HepG2 (cell line): ENCODE measurements around the gene GRB2. TPM values are rescaled to one million over a fixed set of nuclear protein-coding genes. Genes with fewer than 3 reads are reported as not detected.

Experiments used
- ARID5B ChIP-seq: IDR thresholded peaks from 2 replicates; pipeline ENCODE4 v1.4.0; 2020; ENCODE audit warnings: mild to moderate bottlenecking, missing genetic modification reagents
- CCAR2 ChIP-seq: fragments of 200-400 bp; formaldehyde crosslinking; optimal IDR thresholded peaks from 2 replicates; pipeline ENCODE3; 2018; ENCODE audit warnings: low read depth, mild to moderate bottlenecking, low read length, moderate library complexity
- CCDC6 ChIP-seq: sonication (generic); formaldehyde crosslinking; IDR thresholded peaks from 2 replicates; pipeline ENCODE4 v1.8.1; 2022; ENCODE audit warnings: mild to moderate bottlenecking, missing genetic modification reagents, moderate library complexity
- GABPB1 ChIP-seq: IDR thresholded peaks from 2 replicates; pipeline ENCODE4 v1.6.1; 2016; ENCODE audit warnings: mild to moderate bottlenecking, missing genetic modification reagents, moderate library complexity, missing compliant biosample characterization
- MED13 ChIP-seq: sonication (generic); formaldehyde crosslinking; IDR thresholded peaks from 2 replicates; pipeline ENCODE4 v1.5.0; 2020; ENCODE audit warnings: missing genetic modification reagents
- PPARG ChIP-seq: conservative IDR thresholded peaks from 2 replicates; pipeline ENCODE4 v1.6.1; 2016; ENCODE audit warnings: missing biosample characterization, missing genetic modification reagents
- TOPORS ChIP-seq: sonication (generic); formaldehyde crosslinking; IDR thresholded peaks from 2 replicates; pipeline ENCODE4 v1.8.0; 2023; ENCODE audit warnings: mild to moderate bottlenecking, missing genetic modification reagents
- TRIM24 ChIP-seq: sonication (generic); formaldehyde crosslinking; IDR thresholded peaks from 2 replicates; pipeline ENCODE4 v1.8.0; 2022; ENCODE audit warnings: mild to moderate bottlenecking, missing genetic modification reagents
- ZBTB25 ChIP-seq: IDR thresholded peaks from 2 replicates; pipeline ENCODE4 v1.6.1; 2018; ENCODE audit warnings: missing genetic modification reagents
- ZNF337 ChIP-seq: sonication (generic); formaldehyde crosslinking; IDR thresholded peaks from 2 replicates; pipeline ENCODE4 v1.5.1; 2020; ENCODE audit warnings: missing genetic modification reagents, low read depth, mild to moderate bottlenecking, borderline replicate concordance
- ZNF460 ChIP-seq: sonication (generic); formaldehyde crosslinking; IDR thresholded peaks from 2 replicates; pipeline ENCODE4 v1.5.1; 2020; ENCODE audit warnings: missing genetic modification reagents, mild to moderate bottlenecking, borderline replicate concordance
- ZNF556 ChIP-seq: sonication (generic); formaldehyde crosslinking; IDR thresholded peaks from 2 replicates; pipeline ENCODE4 v1.4.0; 2020; ENCODE audit warnings: mild to moderate bottlenecking, missing genetic modification reagents, borderline replicate concordance
- ZNF674 ChIP-seq: sonication (generic); formaldehyde crosslinking; IDR thresholded peaks from 2 replicates; pipeline ENCODE4 v1.5.0; 2020; ENCODE audit warnings: low read depth, mild to moderate bottlenecking, missing genetic modification reagents
- ZNF777 ChIP-seq: sonication (generic); formaldehyde crosslinking; IDR thresholded peaks from 2 replicates; pipeline ENCODE4 v1.4.0; 2020; ENCODE audit warnings: missing genetic modification reagents
- polyA plus RNA-seq, 8 experiments: library from polyadenylated mRNA; depleted of rRNA in 3 of 8; stranded (reverse) in 7 of 8; unstranded in 1 of 8; fragments of >200 nt; fragmentation: Illumina TruSeq in 4 of 8; extraction: Trizol in 4 of 8; gene quantifications; 2 replicates each; pipeline versions ENCODE4 v1.2.1 to v1.2.3, GENCODE V29; 2011 to 2016; ENCODE audit warnings: low read depth in 4 of 8, missing spikeins in 1 of 8, mixed read lengths in 1 of 8; ENCODE audit not compliant: insufficient read depth in 1 of 8
- total RNA-seq, 5 experiments: library from RNA; depleted of rRNA; stranded (reverse); fragments of >200 nt; fragmentation: Illumina TruSeq; extraction: Trizol; gene quantifications; 2 replicates each; pipeline ENCODE4 v1.2.3, GENCODE V29; 2016; ENCODE audit warnings: low read depth in 1 of 5
- TF ChIP-seq, protein P1 (sequence below): sonication (generic); formaldehyde crosslinking; IDR thresholded peaks from 2 replicates; pipeline ENCODE4 v1.5.0; 2020; ENCODE audit warnings: missing genetic modification reagents, mild to moderate bottlenecking, borderline replicate concordance
- TF ChIP-seq, protein P2 (sequence below): sonication (generic); formaldehyde crosslinking; conservative IDR thresholded peaks from 2 replicates; pipeline ENCODE4 v1.4.0; 2020; ENCODE audit warnings: mild to moderate bottlenecking, missing genetic modification reagents, moderate library complexity
- TF ChIP-seq, protein P3 (sequence below): IDR thresholded peaks from 2 replicates; pipeline ENCODE4 v1.6.1; 2016; ENCODE audit warnings: missing compliant biosample characterization, missing genetic modification reagents, borderline replicate concordance

The GRB2 gene
- total and polyA plus RNA-seq, 2 of the 13 experiments (the other 11 are each of a cell fraction or from before 2014, with no cell fraction given): 84.6 to 92.3 TPM

DNA sequence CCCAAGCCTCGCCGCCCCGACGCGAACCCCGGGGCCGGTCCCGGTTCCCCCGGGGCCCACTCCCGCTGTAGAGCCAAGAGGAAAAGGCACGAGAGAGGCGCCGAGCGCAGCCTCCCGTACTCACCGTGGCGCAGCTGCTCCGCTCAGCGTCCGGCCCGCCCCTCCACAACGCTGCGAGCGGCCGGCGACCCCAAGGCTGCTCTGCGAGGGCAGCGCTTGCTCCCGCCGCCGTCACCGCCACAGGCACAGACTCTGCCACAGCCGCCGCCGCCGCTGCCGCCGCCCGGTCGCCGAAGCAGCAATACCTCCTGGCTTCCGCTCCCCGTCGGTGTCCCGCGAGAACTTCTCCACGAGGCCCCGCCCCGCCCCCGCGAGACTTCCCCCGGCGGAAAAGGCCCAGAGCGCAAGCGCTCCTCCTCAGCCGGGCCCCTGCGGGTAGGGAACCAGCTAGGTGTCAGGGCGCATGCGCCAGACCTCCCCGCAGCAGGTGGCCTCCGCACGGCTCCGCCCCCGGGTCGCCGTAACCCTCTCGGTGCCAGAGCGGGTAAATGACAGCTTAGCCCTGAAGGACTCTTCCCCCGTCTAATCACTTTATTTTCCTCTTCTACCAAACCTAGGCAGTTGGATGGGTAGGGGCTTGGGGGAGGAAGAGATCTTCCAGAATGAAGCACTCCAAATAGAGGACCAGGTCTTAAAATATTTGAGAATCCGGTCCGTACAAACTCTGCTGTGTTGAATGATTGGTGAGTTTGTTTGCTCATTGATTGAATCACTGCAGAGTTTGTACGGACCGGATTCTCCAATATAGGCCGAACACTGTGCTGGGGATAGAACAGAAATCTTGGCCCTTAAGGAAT lies at the start of gene GRB2 (continued):
- TF ChIP-seq ZNF556 (CRISPR knock-in tag) (0 out of 2 replicates have a peak, but pooled peaks have one; percentile 27), ZNF777 (CRISPR knock-in tag) (peak; percentile 66; the same call in 1 of the 2 replicates), MED13 (CRISPR knock-in tag) (0 out of 2 replicates have a peak, but pooled peaks have one; percentile 66), TOPORS (CRISPR knock-in tag) (0 out of 2 replicates have a peak, but pooled peaks have one; percentile 19), ZNF674 (CRISPR knock-in tag) (no peak; the same call in 1 of the 2 replicates), CCDC6 (CRISPR knock-in tag) (0 out of 2 replicates have a peak, but pooled peaks have one; percentile 80), GABPB1 (CRISPR knock-in tag) (peak; percentile 92), ARID5B (CRISPR knock-in tag) (peak; percentile 47; the same call in 1 of the 2 replicates), PPARG (0 out of 2 replicates have a peak, but pooled peaks have one; percentile 39), ZNF337 (CRISPR knock-in tag) (0 out of 2 replicates have a peak, but pooled peaks have one; percentile 20), TRIM24 (CRISPR knock-in tag) (no peak), ZNF460 (CRISPR knock-in tag) (no peak), CCAR2 (no peak), ZBTB25 (CRISPR knock-in tag) (peak; percentile 59)
- TF ChIP-seq, protein P1, sequence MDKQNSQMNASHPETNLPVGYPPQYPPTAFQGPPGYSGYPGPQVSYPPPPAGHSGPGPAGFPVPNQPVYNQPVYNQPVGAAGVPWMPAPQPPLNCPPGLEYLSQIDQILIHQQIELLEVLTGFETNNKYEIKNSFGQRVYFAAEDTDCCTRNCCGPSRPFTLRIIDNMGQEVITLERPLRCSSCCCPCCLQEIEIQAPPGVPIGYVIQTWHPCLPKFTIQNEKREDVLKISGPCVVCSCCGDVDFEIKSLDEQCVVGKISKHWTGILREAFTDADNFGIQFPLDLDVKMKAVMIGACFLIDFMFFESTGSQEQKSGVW: no peak
- TF ChIP-seq, protein P2, sequence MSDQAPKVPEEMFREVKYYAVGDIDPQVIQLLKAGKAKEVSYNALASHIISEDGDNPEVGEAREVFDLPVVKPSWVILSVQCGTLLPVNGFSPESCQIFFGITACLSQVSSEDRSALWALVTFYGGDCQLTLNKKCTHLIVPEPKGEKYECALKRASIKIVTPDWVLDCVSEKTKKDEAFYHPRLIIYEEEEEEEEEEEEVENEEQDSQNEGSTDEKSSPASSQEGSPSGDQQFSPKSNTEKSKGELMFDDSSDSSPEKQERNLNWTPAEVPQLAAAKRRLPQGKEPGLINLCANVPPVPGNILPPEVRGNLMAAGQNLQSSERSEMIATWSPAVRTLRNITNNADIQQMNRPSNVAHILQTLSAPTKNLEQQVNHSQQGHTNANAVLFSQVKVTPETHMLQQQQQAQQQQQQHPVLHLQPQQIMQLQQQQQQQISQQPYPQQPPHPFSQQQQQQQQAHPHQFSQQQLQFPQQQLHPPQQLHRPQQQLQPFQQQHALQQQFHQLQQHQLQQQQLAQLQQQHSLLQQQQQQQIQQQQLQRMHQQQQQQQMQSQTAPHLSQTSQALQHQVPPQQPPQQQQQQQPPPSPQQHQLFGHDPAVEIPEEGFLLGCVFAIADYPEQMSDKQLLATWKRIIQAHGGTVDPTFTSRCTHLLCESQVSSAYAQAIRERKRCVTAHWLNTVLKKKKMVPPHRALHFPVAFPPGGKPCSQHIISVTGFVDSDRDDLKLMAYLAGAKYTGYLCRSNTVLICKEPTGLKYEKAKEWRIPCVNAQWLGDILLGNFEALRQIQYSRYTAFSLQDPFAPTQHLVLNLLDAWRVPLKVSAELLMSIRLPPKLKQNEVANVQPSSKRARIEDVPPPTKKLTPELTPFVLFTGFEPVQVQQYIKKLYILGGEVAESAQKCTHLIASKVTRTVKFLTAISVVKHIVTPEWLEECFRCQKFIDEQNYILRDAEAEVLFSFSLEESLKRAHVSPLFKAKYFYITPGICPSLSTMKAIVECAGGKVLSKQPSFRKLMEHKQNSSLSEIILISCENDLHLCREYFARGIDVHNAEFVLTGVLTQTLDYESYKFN (CRISPR knock-in tag): peak; percentile 75
- TF ChIP-seq, protein P3, sequence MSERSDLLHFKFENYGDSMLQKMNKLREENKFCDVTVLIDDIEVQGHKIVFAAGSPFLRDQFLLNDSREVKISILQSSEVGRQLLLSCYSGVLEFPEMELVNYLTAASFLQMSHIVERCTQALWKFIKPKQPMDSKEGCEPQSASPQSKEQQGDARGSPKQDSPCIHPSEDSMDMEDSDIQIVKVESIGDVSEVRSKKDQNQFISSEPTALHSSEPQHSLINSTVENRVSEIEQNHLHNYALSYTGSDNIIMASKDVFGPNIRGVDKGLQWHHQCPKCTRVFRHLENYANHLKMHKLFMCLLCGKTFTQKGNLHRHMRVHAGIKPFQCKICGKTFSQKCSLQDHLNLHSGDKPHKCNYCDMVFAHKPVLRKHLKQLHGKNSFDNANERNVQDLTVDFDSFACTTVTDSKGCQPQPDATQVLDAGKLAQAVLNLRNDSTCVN: peak; percentile 19; the same call in 1 of the 2 replicates
